ENCODE measurements around the gene SPDYE2. TPM values are rescaled to one million over a fixed set of nuclear protein-coding genes. Genes with fewer than 3 reads are reported as not detected.
A peak's percentile ranks its signal among the peaks of the same experiment; 100 is the strongest.
"Not testable (repeated sequence)": the region's sequence is repeated elsewhere in the genome, so short reads cannot be mapped to it uniquely, and the experiment has no call there.

SPDYE2 gene
- total RNA-seq, 2 experiments from 2014 or later: not detected

- 0 out of 2 replicates have a peak overlapping the region, but pooled peaks have one; percentile 8 for H3K4me2 ChIP-seq (ENCODE audit: low read length)
- H3K4me3 ChIP-seq (ENCODE audit: low read depth, low read length, poor library complexity, severe bottlenecking); CTCF ChIA-PET (ENCODE audit: unreplicated experiment); H3K4me1 ChIP-seq (ENCODE audit: insufficient read depth, low read length, poor library complexity, severe bottlenecking); H3K36me3 ChIP-seq (ENCODE audit: insufficient read depth, low read length); H4K20me1 ChIP-seq (ENCODE audit: insufficient read depth, low read length); POLR2A ChIA-PET; intact Hi-C loops (cut with micrococcal nuclease; ENCODE audit: unreplicated experiment); H3K9me2 ChIP-seq (ENCODE audit: insufficient read depth, low read length); H2AFZ ChIP-seq (ENCODE audit: low read length); H3K27ac ChIP-seq (ENCODE audit: low read depth, low read length, poor library complexity, severe bottlenecking); BruUV-seq (replicated peaks); H3K9me3 ChIP-seq (ENCODE audit: low read length); H3K79me2 ChIP-seq (ENCODE audit: insufficient read depth, low read depth, low read length): not testable (repeated sequence)
- peak; percentile 48 for DNase-seq (ENCODE audit: low spot score)
Observed at GRCh38 chr7:102512642-102513221, 38.3 kb upstream of the SPDYE2 start.

DNA sequence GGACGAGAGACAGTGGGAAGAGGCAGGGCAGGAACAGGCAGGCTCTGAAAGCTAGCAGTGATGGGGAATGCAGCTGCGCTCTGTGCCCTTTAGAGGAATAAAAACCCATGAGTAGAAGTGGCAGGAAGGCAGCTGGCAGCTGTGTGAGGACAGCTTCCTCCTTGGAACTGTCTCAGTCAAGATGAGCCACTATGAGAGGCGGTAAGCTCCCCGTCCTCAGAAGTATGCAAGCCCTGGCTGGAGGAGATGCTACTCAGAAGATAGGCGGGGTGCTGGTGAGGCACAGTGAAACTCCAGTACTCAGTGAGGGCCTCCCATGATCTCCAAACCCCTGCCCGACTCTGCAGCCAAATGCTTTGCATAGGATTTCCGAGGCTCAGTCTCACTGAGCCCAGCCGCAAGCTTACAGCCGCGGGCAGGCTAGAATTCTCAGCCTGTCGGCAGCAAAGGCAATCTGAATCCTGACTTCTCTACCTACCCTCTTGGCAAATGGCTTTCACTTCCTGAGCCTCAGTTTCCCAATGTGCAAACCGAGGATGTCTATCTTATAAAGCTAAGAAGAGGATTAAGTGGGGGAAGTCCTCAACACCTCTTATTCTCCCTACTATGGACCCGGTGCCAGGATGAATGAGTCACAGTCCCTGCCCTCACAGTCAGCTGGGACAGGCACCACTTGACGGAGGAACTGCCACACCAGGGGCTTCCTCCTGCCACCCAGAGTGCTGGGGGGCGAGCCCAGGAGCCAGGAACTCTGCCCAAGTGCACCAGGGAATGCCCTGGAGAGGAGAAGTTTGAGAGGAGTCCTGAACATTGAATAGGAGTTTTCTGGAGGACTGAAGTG is 35.9 kb upstream of the SPDYE2 start:
- DNase-seq (ENCODE audit: low spot score); H3K36me3 ChIP-seq (ENCODE audit: insufficient read depth, low read length); POLR2A ChIA-PET; H3K9me3 ChIP-seq (ENCODE audit: low read length); H3K9me2 ChIP-seq (ENCODE audit: insufficient read depth, low read length); H4K20me1 ChIP-seq (ENCODE audit: insufficient read depth, low read length); H3K79me2 ChIP-seq (ENCODE audit: insufficient read depth, low read depth, low read length); H3K4me3 ChIP-seq (ENCODE audit: low read depth, low read length, poor library complexity, severe bottlenecking); H2AFZ ChIP-seq (ENCODE audit: low read length); BruUV-seq (replicated peaks); intact Hi-C loops (cut with micrococcal nuclease; ENCODE audit: unreplicated experiment); CTCF ChIA-PET (ENCODE audit: unreplicated experiment); H3K4me1 ChIP-seq (ENCODE audit: insufficient read depth, low read length, poor library complexity, severe bottlenecking): not testable (repeated sequence)
- Histone ChIP-seq H3K4me2 (ENCODE audit: low read length) (peak overlapping the region; percentile 53; the same call in 1 of the 2 replicates), H3K27ac (ENCODE audit: low read depth, low read length, poor library complexity, severe bottlenecking) (peak overlapping the region; percentile 64)

GRCh38 chr7:102515889-102516288 is 35.1 kb upstream of the SPDYE2 start:
- H2AFZ ChIP-seq (ENCODE audit: low read length); H4K20me1 ChIP-seq (ENCODE audit: insufficient read depth, low read length); H3K9me2 ChIP-seq (ENCODE audit: insufficient read depth, low read length); H3K4me2 ChIP-seq (ENCODE audit: low read length); CTCF ChIA-PET (ENCODE audit: unreplicated experiment); DNase-seq (ENCODE audit: low spot score); H3K36me3 ChIP-seq (ENCODE audit: insufficient read depth, low read length); intact Hi-C loops (cut with micrococcal nuclease; ENCODE audit: unreplicated experiment); H3K9me3 ChIP-seq (ENCODE audit: low read length); BruUV-seq (replicated peaks); H3K27ac ChIP-seq (ENCODE audit: low read depth, low read length, poor library complexity, severe bottlenecking); POLR2A ChIA-PET; H3K4me3 ChIP-seq (ENCODE audit: low read depth, low read length, poor library complexity, severe bottlenecking); H3K4me1 ChIP-seq (ENCODE audit: insufficient read depth, low read length, poor library complexity, severe bottlenecking); H3K79me2 ChIP-seq (ENCODE audit: insufficient read depth, low read depth, low read length): not testable (repeated sequence)

- DNase-seq (ENCODE audit: low spot score); H2AFZ ChIP-seq (ENCODE audit: low read length); H3K36me3 ChIP-seq (ENCODE audit: insufficient read depth, low read length); H3K27ac ChIP-seq (ENCODE audit: low read depth, low read length, poor library complexity, severe bottlenecking); H3K4me3 ChIP-seq (ENCODE audit: low read depth, low read length, poor library complexity, severe bottlenecking); BruUV-seq (replicated peaks); CTCF ChIA-PET (ENCODE audit: unreplicated experiment); H3K9me3 ChIP-seq (ENCODE audit: low read length); POLR2A ChIA-PET; H3K4me1 ChIP-seq (ENCODE audit: insufficient read depth, low read length, poor library complexity, severe bottlenecking); H3K4me2 ChIP-seq (ENCODE audit: low read length); H3K79me2 ChIP-seq (ENCODE audit: insufficient read depth, low read depth, low read length); H4K20me1 ChIP-seq (ENCODE audit: insufficient read depth, low read length); intact Hi-C loops (cut with micrococcal nuclease; ENCODE audit: unreplicated experiment); H3K9me2 ChIP-seq (ENCODE audit: insufficient read depth, low read length): not testable (repeated sequence)
Observed at GRCh38 chr7:102516951-102517350, 34.1 kb upstream of the SPDYE2 start.

DNA sequence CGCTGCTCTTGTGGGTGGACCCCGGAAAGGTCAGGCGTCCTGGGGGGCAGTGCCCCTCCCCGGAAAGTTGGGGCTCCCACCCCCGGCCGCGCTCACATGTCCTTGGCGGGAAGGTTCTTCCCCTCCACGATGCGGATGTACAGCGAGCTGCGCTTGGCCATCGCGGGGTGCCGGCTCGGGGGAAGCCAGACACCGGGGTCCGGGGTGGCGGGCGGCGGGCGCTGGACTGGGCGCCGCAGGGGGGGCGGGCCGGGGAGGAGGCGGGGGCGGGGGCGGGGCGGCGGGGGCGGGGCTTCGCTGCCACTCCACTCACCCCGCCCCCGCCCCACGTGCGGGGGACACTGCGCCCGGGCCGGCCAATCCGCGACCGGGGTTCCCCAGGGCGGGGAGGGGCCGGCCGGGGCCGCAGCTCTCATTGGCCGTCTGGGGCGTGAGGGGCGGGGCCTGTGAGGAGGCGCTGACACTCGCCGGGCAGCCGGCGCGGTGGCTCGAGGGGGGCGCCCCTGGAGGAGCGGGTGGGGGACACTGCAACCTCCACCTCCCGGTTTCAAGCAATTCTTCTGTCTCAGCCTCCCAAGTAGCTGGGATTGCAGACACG is 33.4 kb upstream of the SPDYE2 start, which contains the start of gene RASA4B:
Gene RASA4B (minus strand): TSS at position 228 of the 598 bp plus-strand sequence. CDS start 67 bp downstream, at position 161.
- H3K27ac ChIP-seq (ENCODE audit: low read depth, low read length, poor library complexity, severe bottlenecking); POLR2A ChIA-PET; CTCF ChIA-PET (ENCODE audit: unreplicated experiment); H3K9me2 ChIP-seq (ENCODE audit: insufficient read depth, low read length); H3K4me3 ChIP-seq (ENCODE audit: low read depth, low read length, poor library complexity, severe bottlenecking); intact Hi-C loops (cut with micrococcal nuclease; ENCODE audit: unreplicated experiment); H3K9me3 ChIP-seq (ENCODE audit: low read length); BruUV-seq (replicated peaks); H3K36me3 ChIP-seq (ENCODE audit: insufficient read depth, low read length); H4K20me1 ChIP-seq (ENCODE audit: insufficient read depth, low read length); H2AFZ ChIP-seq (ENCODE audit: low read length); H3K79me2 ChIP-seq (ENCODE audit: insufficient read depth, low read depth, low read length); H3K4me1 ChIP-seq (ENCODE audit: insufficient read depth, low read length, poor library complexity, severe bottlenecking): not testable (repeated sequence)
- peak within 1 kb of the TSS; percentile 39; the same call in 1 of the 2 replicates for H3K4me2 ChIP-seq (ENCODE audit: low read length)
- peak; percentile 15 for DNase-seq (ENCODE audit: low spot score)

DNA sequence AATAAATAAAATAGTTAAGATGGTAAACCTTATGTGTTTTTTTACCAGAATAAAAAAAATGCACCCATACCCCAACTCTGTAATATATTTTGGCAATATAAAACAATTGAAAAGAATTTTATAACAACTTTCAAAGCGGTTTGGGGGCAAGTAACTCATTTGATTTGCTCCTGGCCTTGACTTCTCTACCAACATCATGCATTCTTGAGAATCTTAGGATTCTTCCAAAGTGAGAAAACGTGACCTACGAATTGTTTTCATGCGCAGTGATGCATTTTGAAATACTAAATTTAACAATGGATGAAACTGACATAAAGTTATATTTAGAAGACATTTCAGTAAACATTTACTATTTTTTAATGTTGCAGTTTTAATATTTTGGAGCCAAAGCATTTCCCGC is 30.2 kb upstream of the SPDYE2 start:
- BruUV-seq (replicated peaks); DNase-seq (ENCODE audit: low spot score); H4K20me1 ChIP-seq (ENCODE audit: insufficient read depth, low read length); CTCF ChIA-PET (ENCODE audit: unreplicated experiment); POLR2A ChIA-PET; H3K4me1 ChIP-seq (ENCODE audit: insufficient read depth, low read length, poor library complexity, severe bottlenecking); H3K36me3 ChIP-seq (ENCODE audit: insufficient read depth, low read length); H3K79me2 ChIP-seq (ENCODE audit: insufficient read depth, low read depth, low read length); H2AFZ ChIP-seq (ENCODE audit: low read length); H3K9me2 ChIP-seq (ENCODE audit: insufficient read depth, low read length); H3K4me2 ChIP-seq (ENCODE audit: low read length); H3K9me3 ChIP-seq (ENCODE audit: low read length); H3K4me3 ChIP-seq (ENCODE audit: low read depth, low read length, poor library complexity, severe bottlenecking); H3K27ac ChIP-seq (ENCODE audit: low read depth, low read length, poor library complexity, severe bottlenecking); intact Hi-C loops (cut with micrococcal nuclease; ENCODE audit: unreplicated experiment): not testable (repeated sequence)
